ENCODE results near the gene REXO1. TPM values are rescaled to one million over a fixed set of nuclear protein-coding genes. Genes with fewer than 3 reads are reported as not detected.

Gene REXO1
- total and polyA plus RNA-seq, 2 of the 13 experiments (the other 11 are each of a cell fraction or from before 2014, with no cell fraction given) = 5.0 to 11.2 TPM

GRCh38 chr19:1812426-1813191, 35.7 kb downstream of the REXO1 start:
- FAIRE-seq = peak; percentile 75
- peaks cover 18% of the 10 kb centered on the region for H3K4me1 ChIP-seq (ENCODE audit: insufficient read depth, low read length)
- peaks cover 5 to 14% of the 10 kb centered on the region in 2 experiments; a peak in 3 of 5 replicates for H3K36me3 ChIP-seq (replicated peaks in 1 of 2; ENCODE audit: control insufficient read depth in 1 of 2, insufficient read depth in 2 of 2, low read length in 2 of 2)
- in situ Hi-C loops (cut with HindIII; ENCODE audit: extremely low pct_ligation_motif_present, low pct_unique_long_range_greater_than_20kb) = no loop called here
- peak; percentile 88 for ATAC-seq
- H3K27ac ChIP-seq (ENCODE audit: extremely low read length, insufficient read depth, low read length) = peak overlapping the region; percentile 72
- no peaks in the 10 kb centered on the region for H4K20me1 ChIP-seq (ENCODE audit: insufficient read depth, low read length)
- ChIA-PET POLR2A (interaction anchor here (0.6 kb wide), 1 partner anchor 836 kb away, joined by 3 read pairs; no protein-coding TSS in a partner anchor), CTCF (ENCODE audit: low intra/inter-chr PET ratio, low total read pairs) (interaction anchor here (1.0 to 1.1 kb wide), 2 partner anchors 46 to 194 kb away, joined by 3 read pairs; no protein-coding TSS in a partner anchor)
- WGBS (ENCODE audit: low lambda C conversion rate) = 0% methylated on average over 30 of the region's 47 CpGs
- DNase-seq (ENCODE audit: low spot score) = peak; percentile 93
- H3K4me3 ChIP-seq (replicated peaks in 1 of 3; ENCODE audit: insufficient read depth in 1 of 3, low read depth in 2 of 3, low read length in 3 of 3) = peak overlapping the region; percentile 45 to 84 (median 69)
- peak overlapping the region; percentile 87 for H3K4me2 ChIP-seq (ENCODE audit: low read depth, low read length)
- no peaks in the 10 kb centered on the region; a peak in 1 of 5 replicates for H3K27me3 ChIP-seq (ENCODE audit: control insufficient read depth in 1 of 2, insufficient read depth in 2 of 2, low read length in 2 of 2)
- no TSS peak for BruUV-seq (replicated peaks)
- intact Hi-C loops (cut with micrococcal nuclease; ENCODE audit: unreplicated experiment) = loop anchor here (2.0 kb wide), 1 partner anchor 22 kb away; no protein-coding TSS in a partner anchor
- H3K9ac ChIP-seq (ENCODE audit: insufficient read depth, low read depth, low read length) = peak overlapping the region; percentile 66
- no peaks in the 10 kb centered on the region for H3K9me3 ChIP-seq (ENCODE audit: low read length)
- H3K79me2 ChIP-seq (ENCODE audit: insufficient read depth, low read length) = no peaks in the 10 kb centered on the region
- H2AFZ ChIP-seq (ENCODE audit: low read length) = no peak overlapping the region
- TF ChIP-seq HNRNPL (IDR thresholded peaks at IDR 0.05; ENCODE audit: low read depth, low read length) (0 out of 2 replicates have a peak, but pooled peaks have one; percentile 55), CSRNP1 (CRISPR knock-in tag; IDR thresholded peaks at IDR 0.05) (peak; percentile 16; the same call in 1 of the 2 replicates), FOXC1 (CRISPR knock-in tag; IDR thresholded peaks at IDR 0.05; ENCODE audit: borderline replicate concordance) (peak; percentile 85), HIVEP1 (CRISPR knock-in tag; IDR thresholded peaks at IDR 0.05) (0 out of 2 replicates have a peak, but pooled peaks have one; percentile 13), ZNF609 (CRISPR knock-in tag; IDR thresholded peaks at IDR 0.05; ENCODE audit: borderline replicate concordance) (no peak; the same call in 1 of the 2 replicates), MBD4 (IDR thresholded peaks at IDR 0.05; ENCODE audit: borderline replicate concordance, low read length) (no peak), ELF1 (CRISPR knock-in tag; IDR thresholded peaks at IDR 0.05) (peak; percentile 51; the same call in 1 of the 2 replicates), ZNF510 (CRISPR knock-in tag; IDR thresholded peaks at IDR 0.05; ENCODE audit: low read depth) (no peak), ZNF646 (CRISPR knock-in tag; IDR thresholded peaks at IDR 0.05) (no peak)

Measured in HepG2 (cell line).